HepG2 (cell line): ENCODE data around the gene CKM. TPM values are rescaled to one million over a fixed set of nuclear protein-coding genes. Genes with fewer than 3 reads are reported as not detected.

Experiments used
- CBX1 ChIP-seq: IDR thresholded peaks from one replicate; pipeline ENCODE4 v1.6.1; 2016; ENCODE audit warnings: antibody characterized with exemption, low read depth
- CSRNP2 ChIP-seq: sonication (generic); formaldehyde crosslinking; conservative IDR thresholded peaks from 2 replicates; pipeline ENCODE4 v1.8.0; 2022; ENCODE audit warnings: low read depth, missing genetic modification reagents
- GATAD2A ChIP-seq: IDR thresholded peaks from 2 replicates; pipeline ENCODE4 v1.6.1; 2016
- HHEX ChIP-seq: IDR thresholded peaks from 2 replicates; pipeline ENCODE4 v1.6.1; 2016; ENCODE audit warnings: control low read depth
- KAT8 ChIP-seq: IDR thresholded peaks from 2 replicates; pipeline ENCODE4 v1.6.1; 2016; ENCODE audit warnings: missing genetic modification reagents, missing compliant biosample characterization
- KDM1A ChIP-seq: IDR thresholded peaks from 2 replicates; pipeline ENCODE4 v1.6.1; 2016; ENCODE audit warnings: missing compliant biosample characterization
- MAX ChIP-seq: IDR thresholded peaks from 2 replicates; pipeline ENCODE4 v1.6.1; 2012; ENCODE audit warnings: inconsistent platforms
- NFAT5 ChIP-seq: sonication (generic); formaldehyde crosslinking; IDR thresholded peaks from 2 replicates; pipeline ENCODE4 v1.4.0; 2020; ENCODE audit warnings: missing genetic modification reagents
- NR0B2 ChIP-seq: sonication (generic); formaldehyde crosslinking; IDR thresholded peaks from 2 replicates; pipeline ENCODE4 v1.4.0; 2020; ENCODE audit warnings: mild to moderate bottlenecking, missing genetic modification reagents
- ZHX1 ChIP-seq: sonication (generic); formaldehyde crosslinking; IDR thresholded peaks from 2 replicates; pipeline ENCODE4 v1.8.1; 2022; ENCODE audit warnings: low read depth, mild to moderate bottlenecking, missing genetic modification reagents
- ZHX2 ChIP-seq, 2 experiments: sonication (generic) in 1 of 2; formaldehyde crosslinking in 1 of 2; IDR thresholded peaks; 2 replicates each; pipeline versions ENCODE4 v1.6.1 to v1.9.0; 2014 to 2022; ENCODE audit warnings: antibody characterized with exemption in 1 of 2, borderline replicate concordance in 1 of 2, inconsistent platforms in 1 of 2, low read depth in 1 of 2, missing genetic modification reagents in 1 of 2
- ZNF33B ChIP-seq: sonication (generic); formaldehyde crosslinking; IDR thresholded peaks from 2 replicates; pipeline ENCODE4 v1.5.1; 2020; ENCODE audit warnings: mild to moderate bottlenecking, missing genetic modification reagents
- ZNF446 ChIP-seq: sonication (generic); formaldehyde crosslinking; IDR thresholded peaks from 2 replicates; pipeline ENCODE4 v1.5.0; 2020; ENCODE audit warnings: mild to moderate bottlenecking, missing genetic modification reagents
- polyA plus RNA-seq, 8 experiments: library from polyadenylated mRNA; depleted of rRNA in 3 of 8; stranded (reverse) in 7 of 8; unstranded in 1 of 8; fragments of >200 nt; fragmentation: Illumina TruSeq in 4 of 8; extraction: Trizol in 4 of 8; gene quantifications; 2 replicates each; pipeline versions ENCODE4 v1.2.1 to v1.2.3, GENCODE V29; 2011 to 2016; ENCODE audit warnings: low read depth in 4 of 8, missing spikeins in 1 of 8, mixed read lengths in 1 of 8; ENCODE audit not compliant: insufficient read depth in 1 of 8
- total RNA-seq, 5 experiments: library from RNA; depleted of rRNA; stranded (reverse); fragments of >200 nt; fragmentation: Illumina TruSeq; extraction: Trizol; gene quantifications; 2 replicates each; pipeline ENCODE4 v1.2.3, GENCODE V29; 2016; ENCODE audit warnings: low read depth in 1 of 5

Gene CKM
- total and polyA plus RNA-seq, 2 of the 13 experiments (the other 11 are each of a cell fraction or from before 2014, with no cell fraction given): 0.54 to 0.80 TPM

- TF ChIP-seq NFAT5 (CRISPR knock-in tag): no peak
- TF ChIP-seq KDM1A (CRISPR knock-in tag): no peak
- no peak for TF ChIP-seq HHEX
- no peak for TF ChIP-seq NR0B2 (CRISPR knock-in tag)
- TF ChIP-seq ZNF446 (CRISPR knock-in tag): no peak
- TF ChIP-seq ZHX1 (CRISPR knock-in tag): no peak
- TF ChIP-seq KAT8 (CRISPR knock-in tag): peak; percentile 33; the same call in 1 of the 2 replicates
- TF ChIP-seq ZNF33B (CRISPR knock-in tag): no peak
- TF ChIP-seq GATAD2A (CRISPR knock-in tag): peak; percentile 27; the same call in 1 of the 2 replicates
- TF ChIP-seq CSRNP2: no peak
- peak; percentile 77 for TF ChIP-seq ZHX2 (IDR thresholded peaks at IDR 0.05; ENCODE audit: low read depth)
- TF ChIP-seq ZHX2 (CRISPR knock-in tag; IDR thresholded peaks at IDR 0.05; ENCODE audit: borderline replicate concordance): no peak
- TF ChIP-seq CBX1: no peak
- TF ChIP-seq MAX: peak; percentile 62; the same call in 1 of the 2 replicates
These were observed 11.1 kb downstream of the CKM start (continued) for GRCh38 chr19:45311621-45312020.
